WERI-Rb-1 (cell line): ENCODE measurements around the gene ATL3.
"Not testable (repeated sequence)": the region's sequence is repeated elsewhere in the genome, so short reads cannot be mapped to it uniquely, and the experiment has no call there.

Experiments
- DNase-seq: peaks from one replicate; pipeline ENCODE4 v3.0.0-alpha.2; 2020
- H3K27ac ChIP-seq: fragments of 250-450 bp; sonication (Bioruptor Pico); 2 replicates; pipeline ENCODE4 v1.5.1; 2020; ENCODE audit warnings: mild to moderate bottlenecking, moderate library complexity
- H3K27me3 ChIP-seq: fragments of 250-450 bp; sonication (Bioruptor Pico); 2 replicates; pipeline ENCODE4 v1.5.1; 2021; ENCODE audit warnings: mild to moderate bottlenecking, low read depth, moderate library complexity; ENCODE audit not compliant: insufficient read depth, severe bottlenecking
- H3K36me3 ChIP-seq: fragments of 250-450 bp; sonication (Bioruptor Pico); 2 replicates; pipeline ENCODE4 v1.5.1; 2020; ENCODE audit warnings: mild to moderate bottlenecking, moderate library complexity
- H3K4me3 ChIP-seq: 2 replicates; pipeline ENCODE4 v1.5.1; 2011; ENCODE audit warnings: low read depth, mild to moderate bottlenecking, control low read depth, low read length
- H3K9me3 ChIP-seq: fragments of 250-450 bp; sonication (Bioruptor Pico); 2 replicates; pipeline ENCODE4 v1.5.1; 2021; ENCODE audit warnings: mild to moderate bottlenecking, moderate library complexity; ENCODE audit not compliant: severe bottlenecking
- CTCF ChIP-seq: IDR thresholded peaks from 2 replicates; pipeline ENCODE4 v1.5.1; 2011; ENCODE audit warnings: low read depth, mild to moderate bottlenecking, control low read depth, inconsistent platforms, low read length

The ATL3 gene

GRCh38 chr11:63621071-63621470 lies 50.1 kb downstream of the ATL3 start:
- Histone ChIP-seq H3K36me3 (no peaks in the 10 kb centered on the region), H3K27me3 (no peaks in the 10 kb centered on the region), H3K9me3 (no peaks in the 10 kb centered on the region), H3K27ac (no peak overlapping the region), H3K4me3 (no peak overlapping the region)
- no peak for TF ChIP-seq CTCF
- DNase-seq, result no peak

- Histone ChIP-seq H3K4me3 (no peak overlapping the region), H3K27me3 (no peaks in the 10 kb centered on the region), H3K27ac (no peak overlapping the region), H3K9me3 (no peaks in the 10 kb centered on the region), H3K36me3 (no peaks in the 10 kb centered on the region)
- no peak for TF ChIP-seq CTCF
- no peak for DNase-seq
Measured at GRCh38 chr11:63619967-63620366, 51.2 kb downstream of the ATL3 start.

GRCh38 chr11:63617686-63618085 lies 53.5 kb downstream of the ATL3 start:
- not testable (repeated sequence) for H3K27ac ChIP-seq, DNase-seq, H3K9me3 ChIP-seq, H3K4me3 ChIP-seq, H3K36me3 ChIP-seq
- peaks cover 16% of the 10 kb centered on the region for H3K27me3 ChIP-seq

GRCh38 chr11:63616953-63617352 lies 54.2 kb downstream of the ATL3 start:
- Histone ChIP-seq H3K27ac (no peak overlapping the region), H3K4me3 (no peak overlapping the region), H3K9me3 (no peaks in the 10 kb centered on the region), H3K27me3 (peaks cover 16% of the 10 kb centered on the region), H3K36me3 (no peaks in the 10 kb centered on the region)
- TF ChIP-seq CTCF, result no peak
- no peak for DNase-seq

- DNase-seq, result peak; percentile 34
- no peak for TF ChIP-seq CTCF
- peak within 1 kb of the TSS; percentile 52 for H3K4me3 ChIP-seq
- H3K36me3 ChIP-seq, result no peaks in the 10 kb centered on the region
- H3K9me3 ChIP-seq, result no peaks in the 10 kb centered on the region
- no peak within 1 kb of the TSS for H3K27ac ChIP-seq
- H3K27me3 ChIP-seq, result peaks cover 16% of the 10 kb centered on the region
Measured at GRCh38 chr11:63614136-63614671, 57.0 kb downstream of the ATL3 start, which contains the start of gene PLAAT3. PLAAT3 (minus strand) TSS chr11:63614433; CDS start chr11:63614014, 419 bp downstream.

GRCh38 chr11:63613517-63614135 lies 57.5 kb downstream of the ATL3 start:
- H3K4me3 ChIP-seq, result peak overlapping the region; percentile 52
- H3K27me3 ChIP-seq, result peaks cover 16% of the 10 kb centered on the region
- H3K9me3 ChIP-seq, result no peaks in the 10 kb centered on the region
- no peaks in the 10 kb centered on the region for H3K36me3 ChIP-seq
- no peak for TF ChIP-seq CTCF
- DNase-seq, result peak; percentile 15
- no peak overlapping the region for H3K27ac ChIP-seq
